ENCODE measurements around the gene SLC25A1. TPM values are rescaled to one million over a fixed set of nuclear protein-coding genes. Genes with fewer than 3 reads are reported as not detected.

SLC25A1 gene
- polyA plus RNA-seq, 2 of the 4 experiments (the other 2 are of a cell fraction), result 11.4 to 60.1 TPM

DNA sequence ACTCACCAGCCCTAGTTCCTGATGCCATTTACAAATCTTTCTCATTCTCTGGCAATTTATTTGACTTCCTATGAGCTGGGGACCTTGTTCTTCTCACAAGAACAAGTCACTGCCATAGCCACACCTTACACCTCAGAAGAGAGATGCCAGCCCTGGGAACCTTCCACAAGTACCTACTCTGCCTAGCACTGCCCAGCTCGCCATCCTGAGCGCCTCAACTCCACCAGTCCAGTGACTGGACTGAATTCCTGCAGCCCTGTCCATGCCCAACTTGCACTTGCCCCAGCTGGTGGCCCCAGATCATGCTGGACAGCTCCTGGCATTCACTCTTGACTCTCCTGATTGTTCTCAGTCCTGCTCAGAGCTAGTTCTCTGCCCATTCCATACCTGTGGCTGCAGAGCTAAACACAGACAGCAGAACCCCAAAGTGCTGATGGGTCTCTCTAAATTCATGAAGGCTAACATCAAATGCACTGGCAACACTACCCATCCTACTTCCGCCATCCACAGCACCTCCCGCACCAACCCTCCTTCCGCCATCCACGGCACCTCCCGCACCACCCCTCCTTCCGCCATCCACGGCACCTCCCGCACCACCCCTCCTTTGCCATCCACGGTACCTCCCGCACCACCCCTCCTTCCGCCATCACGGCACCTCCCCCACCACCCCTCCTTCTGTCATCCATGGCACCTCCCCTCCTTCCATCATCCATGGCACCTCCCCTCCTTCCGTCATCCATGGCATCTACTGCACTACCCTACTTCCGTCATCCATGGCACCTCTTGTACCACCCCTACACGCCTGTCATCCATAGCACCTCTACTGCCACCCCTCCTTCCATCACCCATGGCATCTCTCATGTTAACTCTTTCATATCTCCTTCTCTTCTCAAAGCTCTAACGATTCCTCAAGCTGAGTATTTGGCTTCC, 23.6 kb upstream of the SLC25A1 start:
- ATAC-seq (peak in 1 of 2 experiments; percentile 79; a peak in 4 of 6 replicates), DNase-seq (ENCODE audit: low read depth in 1 of 2, low spot score in 1 of 2) (no peak), FAIRE-seq (no peak)
- no peaks in the 10 kb centered on the region for H3K9me3 ChIP-seq
- H3K4me2 ChIP-seq, result no peak overlapping the region
- ChIA-PET POLR2A (no interaction called here), CTCF (interaction anchor here (1.4 kb wide), 1 partner anchor 17 kb away, joined by 3 read pairs; no protein-coding TSS in a partner anchor)
- TF ChIP-seq BHLHE40 (IDR thresholded peaks at IDR 0.05; ENCODE audit: low read depth, low read length), result no peak
- no peak for TF ChIP-seq ZSCAN20 (CRISPR knock-in tag; IDR thresholded peaks at IDR 0.05)
- TF ChIP-seq NFE2L2 (conservative IDR thresholded peaks at IDR 0.05; ENCODE audit: low read length), result no peak
- no peak for TF ChIP-seq RFX5 (IDR thresholded peaks at IDR 0.05)
- TF ChIP-seq, protein P1, sequence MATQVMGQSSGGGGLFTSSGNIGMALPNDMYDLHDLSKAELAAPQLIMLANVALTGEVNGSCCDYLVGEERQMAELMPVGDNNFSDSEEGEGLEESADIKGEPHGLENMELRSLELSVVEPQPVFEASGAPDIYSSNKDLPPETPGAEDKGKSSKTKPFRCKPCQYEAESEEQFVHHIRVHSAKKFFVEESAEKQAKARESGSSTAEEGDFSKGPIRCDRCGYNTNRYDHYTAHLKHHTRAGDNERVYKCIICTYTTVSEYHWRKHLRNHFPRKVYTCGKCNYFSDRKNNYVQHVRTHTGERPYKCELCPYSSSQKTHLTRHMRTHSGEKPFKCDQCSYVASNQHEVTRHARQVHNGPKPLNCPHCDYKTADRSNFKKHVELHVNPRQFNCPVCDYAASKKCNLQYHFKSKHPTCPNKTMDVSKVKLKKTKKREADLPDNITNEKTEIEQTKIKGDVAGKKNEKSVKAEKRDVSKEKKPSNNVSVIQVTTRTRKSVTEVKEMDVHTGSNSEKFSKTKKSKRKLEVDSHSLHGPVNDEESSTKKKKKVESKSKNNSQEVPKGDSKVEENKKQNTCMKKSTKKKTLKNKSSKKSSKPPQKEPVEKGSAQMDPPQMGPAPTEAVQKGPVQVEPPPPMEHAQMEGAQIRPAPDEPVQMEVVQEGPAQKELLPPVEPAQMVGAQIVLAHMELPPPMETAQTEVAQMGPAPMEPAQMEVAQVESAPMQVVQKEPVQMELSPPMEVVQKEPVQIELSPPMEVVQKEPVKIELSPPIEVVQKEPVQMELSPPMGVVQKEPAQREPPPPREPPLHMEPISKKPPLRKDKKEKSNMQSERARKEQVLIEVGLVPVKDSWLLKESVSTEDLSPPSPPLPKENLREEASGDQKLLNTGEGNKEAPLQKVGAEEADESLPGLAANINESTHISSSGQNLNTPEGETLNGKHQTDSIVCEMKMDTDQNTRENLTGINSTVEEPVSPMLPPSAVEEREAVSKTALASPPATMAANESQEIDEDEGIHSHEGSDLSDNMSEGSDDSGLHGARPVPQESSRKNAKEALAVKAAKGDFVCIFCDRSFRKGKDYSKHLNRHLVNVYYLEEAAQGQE (IDR thresholded peaks at IDR 0.05), result peak; percentile 19; the same call in 1 of the 2 replicates
- no peaks in the 10 kb centered on the region for H3K4me1 ChIP-seq
- no peak overlapping the region for H3K4me3 ChIP-seq
- 90% methylated on average over 14 of the region's 18 CpGs for WGBS (ENCODE audit: missing lambda C conversion rate)
- H3K27ac ChIP-seq, result no peak overlapping the region

DNA sequence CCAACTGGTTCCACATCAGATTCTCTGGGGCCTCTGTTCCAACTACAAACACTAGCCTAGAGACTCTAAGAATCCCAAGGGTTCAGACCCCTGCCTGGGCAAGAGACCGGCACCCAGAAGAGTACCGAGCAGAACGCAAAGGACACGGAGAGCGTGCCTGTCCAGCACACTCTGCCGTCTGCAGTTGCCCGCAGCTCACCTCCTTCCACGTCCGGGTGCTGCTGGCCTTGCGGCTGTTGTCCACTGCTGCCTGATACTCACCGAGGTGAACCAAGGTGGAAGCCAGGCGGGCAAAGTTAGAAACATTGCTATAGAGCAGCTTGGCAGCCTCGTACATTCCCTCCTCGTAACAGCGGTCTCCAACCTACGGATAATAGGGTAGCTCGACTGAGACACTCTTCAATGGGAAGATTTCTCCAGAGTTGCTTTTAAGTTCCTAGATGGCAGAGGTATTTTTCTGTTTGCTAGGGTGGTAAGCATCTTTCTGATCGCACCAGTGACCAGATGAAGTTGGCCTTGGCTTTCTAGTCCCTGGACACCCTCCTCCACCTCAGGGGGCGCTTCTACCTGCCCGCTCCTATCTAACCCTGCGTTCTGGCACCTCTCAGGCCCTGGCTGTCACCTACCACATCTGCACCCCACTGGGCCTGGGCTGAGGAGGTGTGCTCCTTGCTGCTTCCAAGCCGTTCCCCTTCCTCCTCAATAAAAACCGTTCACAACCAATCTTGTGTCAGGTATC, 22.8 kb upstream of the SLC25A1 start:
- no peak overlapping the region for H3K4me2 ChIP-seq
- DNase-seq (ENCODE audit: low read depth in 1 of 2, low spot score in 1 of 2), result no peak
- no peak for FAIRE-seq
- no peak overlapping the region for H3K27ac ChIP-seq
- ATAC-seq, result no peak
- CTCF ChIA-PET, result interaction anchor here (1.3 kb wide), 1 partner anchor 22 kb away, joined by 4 read pairs; no protein-coding TSS in a partner anchor
- no peak for TF ChIP-seq EP300 (IDR thresholded peaks at IDR 0.05)
- TF ChIP-seq CEBPB (IDR thresholded peaks at IDR 0.05), result no peak
- TF ChIP-seq, protein P2, sequence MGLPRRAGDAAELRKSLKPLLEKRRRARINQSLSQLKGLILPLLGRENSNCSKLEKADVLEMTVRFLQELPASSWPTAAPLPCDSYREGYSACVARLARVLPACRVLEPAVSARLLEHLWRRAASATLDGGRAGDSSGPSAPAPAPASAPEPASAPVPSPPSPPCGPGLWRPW (IDR thresholded peaks at IDR 0.05), result no peak
- no peak for TF ChIP-seq ZFP36 (IDR thresholded peaks at IDR 0.05; ENCODE audit: borderline replicate concordance, partially characterized antibody)
- TF ChIP-seq HOXB13 (CRISPR knock-in tag; IDR thresholded peaks at IDR 0.05; ENCODE audit: low read depth), result no peak
- TF ChIP-seq RFX5 (IDR thresholded peaks at IDR 0.05), result no peak
- no peak for TF ChIP-seq POLR2A (IDR thresholded peaks at IDR 0.05; ENCODE audit: low read length)
- TF ChIP-seq, protein P3, sequence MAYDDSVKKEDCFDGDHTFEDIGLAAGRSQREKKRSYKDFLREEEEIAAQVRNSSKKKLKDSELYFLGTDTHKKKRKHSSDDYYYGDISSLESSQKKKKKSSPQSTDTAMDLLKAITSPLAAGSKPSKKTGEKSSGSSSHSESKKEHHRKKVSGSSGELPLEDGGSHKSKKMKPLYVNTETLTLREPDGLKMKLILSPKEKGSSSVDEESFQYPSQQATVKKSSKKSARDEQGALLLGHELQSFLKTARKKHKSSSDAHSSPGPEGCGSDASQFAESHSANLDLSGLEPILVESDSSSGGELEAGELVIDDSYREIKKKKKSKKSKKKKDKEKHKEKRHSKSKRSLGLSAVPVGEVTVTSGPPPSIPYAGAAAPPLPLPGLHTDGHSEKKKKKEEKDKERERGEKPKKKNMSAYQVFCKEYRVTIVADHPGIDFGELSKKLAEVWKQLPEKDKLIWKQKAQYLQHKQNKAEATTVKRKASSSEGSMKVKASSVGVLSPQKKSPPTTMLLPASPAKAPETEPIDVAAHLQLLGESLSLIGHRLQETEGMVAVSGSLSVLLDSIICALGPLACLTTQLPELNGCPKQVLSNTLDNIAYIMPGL (CRISPR knock-in tag; IDR thresholded peaks at IDR 0.05; ENCODE audit: borderline replicate concordance), result no peak
- no peak for TF ChIP-seq HDAC2 (IDR thresholded peaks at IDR 0.05)
- no peak for TF ChIP-seq CBX2 (IDR thresholded peaks at IDR 0.05; ENCODE audit: borderline replicate concordance, low read depth)
- POLR2A ChIA-PET, result no interaction called here
- 93% methylated on average over 23 of the region's 23 CpGs for whole genome bisulfite sequencing (ENCODE audit: missing lambda C conversion rate)
- no peak overlapping the region for H3K4me3 ChIP-seq
- H3K9me3 ChIP-seq, result no peaks in the 10 kb centered on the region
- H3K4me1 ChIP-seq, result no peaks in the 10 kb centered on the region

DNA sequence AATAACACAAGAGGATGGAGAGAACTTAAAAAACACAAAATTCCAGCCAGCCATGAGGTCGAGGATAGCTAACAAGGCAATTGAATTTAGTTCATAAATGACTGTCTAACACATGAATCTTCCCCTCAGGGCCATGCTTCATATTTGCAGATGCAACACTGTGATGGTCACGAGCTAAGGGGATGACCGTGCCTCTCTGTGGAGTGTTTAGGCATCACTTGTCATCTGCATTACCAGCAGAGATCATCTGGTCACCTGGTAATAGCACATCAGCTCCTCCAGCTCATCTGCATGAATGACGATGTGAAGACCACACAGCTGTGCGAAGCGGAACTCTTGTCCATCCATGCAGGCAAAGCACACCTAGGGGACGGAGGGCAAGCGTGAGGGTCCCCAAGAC, 20.9 kb upstream of the SLC25A1 start:
- CTCF ChIA-PET, result interaction anchor here (0.5 to 2.8 kb wide), 3 partner anchors 16 to 71 kb away, joined by 4 to 7 read pairs (median 4); no protein-coding TSS in a partner anchor
- H3K4me1 ChIP-seq, result no peaks in the 10 kb centered on the region
- FAIRE-seq (no peak), ATAC-seq (no peak), DNase-seq (ENCODE audit: low read depth in 1 of 2, low spot score in 1 of 2) (no peak)
- 79% methylated on average over 8 of the region's 8 CpGs for WGBS (ENCODE audit: missing lambda C conversion rate)
- no peak overlapping the region for H3K4me3 ChIP-seq
- no peak overlapping the region for H3K27ac ChIP-seq
- H3K9me3 ChIP-seq, result no peaks in the 10 kb centered on the region
- no peak overlapping the region for H3K4me2 ChIP-seq
- POLR2A ChIA-PET, result no interaction called here
- TF ChIP-seq NFE2L2 (conservative IDR thresholded peaks at IDR 0.05; ENCODE audit: low read length) (no peak), CHD2 (IDR thresholded peaks at IDR 0.05; ENCODE audit: low read length, partially characterized antibody) (no peak), KDM1A (IDR thresholded peaks at IDR 0.05; ENCODE audit: low read depth) (no peak), EHF (CRISPR knock-in tag; IDR thresholded peaks at IDR 0.05) (no peak), MAFK (IDR thresholded peaks at IDR 0.05; ENCODE audit: partially characterized antibody) (no peak), PBX3 (IDR thresholded peaks at IDR 0.05) (no peak), JUN (IDR thresholded peaks at IDR 0.05) (no peak), RAD21 (conservative IDR thresholded peaks at IDR 0.05 in 1 of 2, IDR thresholded peaks at IDR 0.05 in 1 of 2) (no peak), EHMT2 (IDR thresholded peaks at IDR 0.05; ENCODE audit: low read depth) (no peak), HOXB5 (CRISPR knock-in tag; IDR thresholded peaks at IDR 0.05) (no peak)
- TF ChIP-seq, protein P4, sequence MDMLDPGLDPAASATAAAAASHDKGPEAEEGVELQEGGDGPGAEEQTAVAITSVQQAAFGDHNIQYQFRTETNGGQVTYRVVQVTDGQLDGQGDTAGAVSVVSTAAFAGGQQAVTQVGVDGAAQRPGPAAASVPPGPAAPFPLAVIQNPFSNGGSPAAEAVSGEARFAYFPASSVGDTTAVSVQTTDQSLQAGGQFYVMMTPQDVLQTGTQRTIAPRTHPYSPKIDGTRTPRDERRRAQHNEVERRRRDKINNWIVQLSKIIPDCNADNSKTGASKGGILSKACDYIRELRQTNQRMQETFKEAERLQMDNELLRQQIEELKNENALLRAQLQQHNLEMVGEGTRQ (IDR thresholded peaks at IDR 0.05), result no peak

Measured in A549 (cell line).